HUES48 (cell line): ENCODE measurements around the gene POLRMT.
"Not testable (repeated sequence)": the region's sequence is repeated elsewhere in the genome, so short reads cannot be mapped to it uniquely, and the experiment has no call there.

ENCODE experiments used
- H3K27ac ChIP-seq: one replicate; pipeline ENCODE4 v1.7.0; 2013; ENCODE audit warnings: low read depth, low read length, inconsistent platforms
- H3K27me3 ChIP-seq: 2 replicates; pipeline ENCODE4 v1.6.1; 2013; ENCODE audit warnings: mild to moderate bottlenecking, low read length; ENCODE audit not compliant: control insufficient read depth, insufficient read depth
- H3K36me3 ChIP-seq: 2 replicates; pipeline ENCODE4 v1.6.1; 2013; ENCODE audit warnings: low read length; ENCODE audit not compliant: control insufficient read depth, insufficient read depth
- H3K4me1 ChIP-seq: 2 replicates; pipeline ENCODE4 v1.6.1; 2013; ENCODE audit warnings: mild to moderate bottlenecking, low read length; ENCODE audit not compliant: control insufficient read depth, insufficient read depth
- H3K4me3 ChIP-seq: 2 replicates; pipeline ENCODE4 v1.5.1; 2013; ENCODE audit warnings: mild to moderate bottlenecking, low read depth, low read length
- H3K9ac ChIP-seq: 2 replicates; pipeline ENCODE4 v1.6.1; 2013; ENCODE audit warnings: mild to moderate bottlenecking, low read depth, low read length, moderate library complexity
- H3K9me3 ChIP-seq: 2 replicates; pipeline ENCODE4 v1.6.1; 2013; ENCODE audit warnings: low read length; ENCODE audit not compliant: control insufficient read depth, insufficient read depth

Gene POLRMT

DNA sequence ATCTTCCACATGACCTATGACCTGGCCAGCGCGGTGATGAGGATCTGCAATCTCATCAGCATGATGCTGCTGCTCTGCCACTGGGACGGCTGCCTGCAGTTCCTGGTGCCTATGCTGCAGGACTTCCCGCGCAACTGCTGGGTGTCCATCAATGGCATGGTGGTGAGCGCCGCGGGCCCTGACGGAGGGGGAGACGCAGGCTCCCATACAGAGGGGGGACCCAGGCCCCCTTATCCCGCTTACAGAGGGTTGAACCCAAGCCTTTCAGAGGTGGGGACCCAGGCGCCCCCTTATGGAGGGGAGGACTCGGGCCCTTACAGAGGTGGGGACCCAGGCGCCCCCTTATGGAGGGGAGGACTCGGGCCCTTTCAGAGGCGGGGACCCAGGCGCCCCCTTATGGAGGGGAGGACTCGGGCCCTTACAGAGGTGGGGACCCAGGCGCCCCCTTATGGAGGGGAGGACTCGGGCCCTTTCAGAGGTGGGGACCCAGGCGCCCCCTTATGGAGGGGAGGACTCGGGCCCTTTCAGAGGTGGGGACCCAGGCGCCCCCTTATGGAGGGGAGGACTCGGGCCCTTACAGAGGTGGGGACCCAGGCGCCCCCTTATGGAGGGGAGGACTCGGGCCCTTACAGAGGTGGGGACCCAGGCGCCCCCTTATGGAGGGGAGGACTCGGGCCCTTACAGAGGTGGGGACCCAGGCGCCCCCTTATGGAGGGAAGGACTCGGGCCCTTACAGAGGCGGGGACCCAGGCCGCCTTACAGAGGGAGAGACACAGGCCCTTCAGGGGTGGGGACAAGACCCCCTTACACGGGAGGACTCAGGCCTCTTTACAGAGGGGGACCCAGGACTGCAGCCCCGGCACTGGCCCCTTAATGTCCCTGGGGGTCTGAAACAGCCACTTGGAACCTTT, 28.0 kb downstream of the POLRMT start:
- H3K27ac ChIP-seq, H3K9me3 ChIP-seq, H3K36me3 ChIP-seq, H3K4me1 ChIP-seq, H3K27me3 ChIP-seq, H3K9ac ChIP-seq, H3K4me3 ChIP-seq: not testable (repeated sequence)

- Histone ChIP-seq H3K4me3 (no peak overlapping the region), H3K9me3 (no peaks in the 10 kb centered on the region; the same call in 1 of the 2 replicates), H3K27me3 (no peaks in the 10 kb centered on the region), H3K9ac (no peak overlapping the region), H3K27ac (no peak overlapping the region), H3K4me1 (no peaks in the 10 kb centered on the region), H3K36me3 (no peaks in the 10 kb centered on the region)
Measured at GRCh38 chr19:604355-604754, 29.0 kb downstream of the POLRMT start.

DNA sequence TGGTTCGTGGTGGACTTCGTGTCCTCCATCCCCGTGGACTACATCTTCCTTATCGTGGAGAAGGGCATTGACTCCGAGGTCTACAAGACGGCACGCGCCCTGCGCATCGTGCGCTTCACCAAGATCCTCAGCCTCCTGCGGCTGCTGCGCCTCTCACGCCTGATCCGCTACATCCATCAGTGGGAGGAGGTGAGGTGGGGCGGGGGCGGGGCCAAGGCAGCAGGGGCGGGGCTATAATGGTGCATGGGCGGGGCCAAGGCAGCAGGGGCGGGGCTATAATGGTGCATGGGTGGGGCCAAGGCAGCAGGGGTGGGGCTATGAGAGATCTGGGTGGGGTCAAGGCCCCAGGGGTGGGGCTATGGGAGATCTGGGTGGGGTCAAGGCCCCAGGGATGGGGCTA, 29.6 kb downstream of the POLRMT start:
- H3K9ac ChIP-seq, H3K9me3 ChIP-seq, H3K36me3 ChIP-seq, H3K27ac ChIP-seq, H3K27me3 ChIP-seq, H3K4me1 ChIP-seq, H3K4me3 ChIP-seq: not testable (repeated sequence)

GRCh38 chr19:603302-603639, 30.1 kb downstream of the POLRMT start:
- H3K9me3 ChIP-seq: not testable (repeated sequence)

DNA sequence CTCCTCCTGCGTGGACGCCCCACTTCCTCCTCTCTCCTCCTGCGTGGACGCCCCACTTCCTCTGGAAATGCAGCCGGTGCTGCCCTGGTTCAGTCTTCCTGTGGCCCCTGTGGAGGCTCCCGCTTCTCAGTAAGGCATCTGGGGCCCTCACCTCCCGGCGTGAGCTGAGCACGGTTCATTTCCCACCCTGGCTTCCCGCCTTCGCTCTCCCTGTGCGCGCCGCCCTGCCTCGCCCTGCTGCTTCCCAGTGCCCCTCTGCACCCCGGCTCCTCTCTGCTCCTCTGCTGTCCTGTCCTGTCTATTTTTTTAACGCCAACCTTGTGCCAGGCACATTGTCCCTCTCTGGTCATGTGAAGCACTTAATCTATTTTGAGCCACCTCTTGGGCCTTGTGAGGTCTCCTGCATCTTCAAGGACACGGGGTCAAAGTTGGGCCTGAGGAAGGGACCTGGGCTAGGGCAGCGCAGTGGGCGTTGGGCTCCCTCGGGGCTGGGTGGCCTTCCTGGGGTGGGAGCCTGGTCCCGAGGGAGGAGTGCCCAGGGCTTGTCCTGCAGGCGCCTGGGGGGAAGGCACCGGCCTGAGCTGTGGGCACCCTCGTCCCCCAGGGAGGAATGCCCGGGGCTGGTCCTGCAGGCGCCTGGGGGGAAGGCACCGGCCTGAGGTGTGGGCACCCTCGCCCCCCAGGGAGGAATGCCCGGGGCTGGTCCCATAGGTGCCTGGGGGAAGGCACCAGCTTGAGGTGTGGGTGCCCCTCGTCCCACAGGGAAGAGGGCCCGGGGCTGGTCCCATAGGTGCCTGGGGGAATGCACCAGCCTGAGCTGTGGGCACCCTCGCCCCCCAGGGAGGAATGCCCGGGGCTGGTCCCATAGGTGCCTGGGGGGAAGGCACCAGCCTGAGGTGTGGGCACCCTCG, 30.7 kb downstream of the POLRMT start:
- Histone ChIP-seq H3K4me1 (no peaks in the 10 kb centered on the region), H3K27ac (no peak overlapping the region), H3K27me3 (no peaks in the 10 kb centered on the region)

More at GRCh38 chr19:603302-603639, 30.1 kb downstream of the POLRMT start:
- H3K27me3 ChIP-seq, H3K36me3 ChIP-seq, H3K4me3 ChIP-seq, H3K4me1 ChIP-seq, H3K27ac ChIP-seq, H3K9ac ChIP-seq: not testable (repeated sequence)

GRCh38 chr19:601790-602189, 31.5 kb downstream of the POLRMT start:
- no peaks in the 10 kb centered on the region for H3K36me3 ChIP-seq
- no peak overlapping the region for H3K4me3 ChIP-seq
- H3K4me1 ChIP-seq: no peaks in the 10 kb centered on the region
- no peak overlapping the region for H3K9ac ChIP-seq
- no peak overlapping the region for H3K27ac ChIP-seq
- H3K27me3 ChIP-seq: no peaks in the 10 kb centered on the region
- no peaks in the 10 kb centered on the region; the same call in 1 of the 2 replicates for H3K9me3 ChIP-seq

More for the DNA sequence above, 30.7 kb downstream of the POLRMT start:
- H3K4me3 ChIP-seq: no peak overlapping the region
- no peaks in the 10 kb centered on the region for H3K36me3 ChIP-seq
- H3K9ac ChIP-seq: no peak overlapping the region
- no peaks in the 10 kb centered on the region; the same call in 1 of the 2 replicates for H3K9me3 ChIP-seq

DNA sequence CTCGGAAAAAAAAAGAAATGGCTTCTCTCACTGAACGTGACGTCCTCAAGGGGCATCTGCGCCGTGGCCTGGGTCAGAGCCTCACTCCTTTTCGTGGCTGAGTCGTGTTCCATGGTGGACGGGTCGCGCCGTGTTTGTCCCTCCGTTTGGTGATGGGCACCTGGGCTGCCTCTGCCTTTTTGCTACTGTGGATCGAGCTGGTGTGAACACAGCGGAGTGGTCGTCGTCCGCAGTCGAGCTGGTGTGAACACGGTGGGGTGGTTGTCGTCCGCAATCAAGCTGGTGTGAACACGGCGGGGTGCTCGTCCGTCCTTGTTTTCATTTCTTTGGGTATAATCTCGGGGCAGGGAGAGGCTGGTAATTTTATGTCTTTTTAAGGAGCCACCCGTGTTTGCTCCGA, 32.0 kb downstream of the POLRMT start:
- Histone ChIP-seq H3K36me3 (no peaks in the 10 kb centered on the region), H3K27ac (no peak overlapping the region), H3K9ac (no peak overlapping the region), H3K4me1 (no peaks in the 10 kb centered on the region), H3K9me3 (no peaks in the 10 kb centered on the region; the same call in 1 of the 2 replicates), H3K4me3 (no peak overlapping the region), H3K27me3 (no peaks in the 10 kb centered on the region)

DNA sequence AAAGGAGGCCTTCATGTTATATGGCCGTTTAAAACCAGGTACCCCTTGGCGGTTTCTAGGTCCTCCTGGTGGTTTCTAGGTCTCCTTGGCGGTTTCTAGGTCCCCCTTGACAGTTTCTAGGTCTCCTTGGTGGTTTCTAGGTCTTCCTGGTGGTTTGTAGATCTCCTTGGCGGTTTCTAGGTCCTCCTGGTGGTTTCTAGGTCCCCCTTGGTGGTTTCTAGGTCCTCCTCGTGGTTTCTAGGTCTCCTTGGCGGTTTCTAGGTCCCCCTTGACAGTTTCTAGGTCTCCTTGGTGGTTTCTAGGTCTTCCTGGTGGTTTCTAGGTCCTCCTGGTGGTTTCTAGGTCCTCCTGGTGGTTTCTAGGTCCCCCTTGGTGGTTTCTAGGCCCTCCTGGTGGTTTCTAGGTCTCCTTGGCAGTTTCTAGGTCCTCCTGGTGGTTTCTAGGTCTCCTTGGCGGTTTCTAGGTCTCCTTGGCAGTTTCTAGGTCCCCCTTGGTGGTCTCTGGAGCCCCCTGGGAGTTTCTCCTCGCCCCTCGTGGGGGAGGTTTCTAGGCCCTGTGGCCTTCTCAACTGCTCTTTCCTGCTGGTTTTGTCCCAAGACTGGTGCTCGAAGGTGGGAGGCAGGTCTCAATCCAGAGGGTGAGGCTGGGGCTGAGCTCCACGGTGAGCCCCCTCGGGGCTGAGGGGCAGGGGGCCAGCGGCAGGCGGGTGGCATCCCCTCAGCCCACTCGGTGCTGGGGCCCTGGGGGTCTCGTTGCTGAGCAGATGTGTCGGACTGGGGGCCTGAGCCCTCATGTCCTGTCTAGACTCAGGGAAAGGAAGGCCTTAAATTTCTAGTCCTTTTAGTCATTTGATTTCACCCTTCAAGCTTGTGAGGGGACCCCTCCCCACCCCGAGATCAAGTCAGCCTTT, 35.7 kb downstream of the POLRMT start:
- H3K27ac ChIP-seq: no peak overlapping the region
- no peaks in the 10 kb centered on the region for H3K27me3 ChIP-seq
- H3K4me3 ChIP-seq: no peak overlapping the region
- H3K9ac ChIP-seq: no peak overlapping the region
- no peaks in the 10 kb centered on the region for H3K4me1 ChIP-seq
- no peaks in the 10 kb centered on the region; the same call in 1 of the 2 replicates for H3K9me3 ChIP-seq
- no peaks in the 10 kb centered on the region for H3K36me3 ChIP-seq

GRCh38 chr19:596263-596655, 37.1 kb downstream of the POLRMT start:
- peaks cover 6% of the 10 kb centered on the region for H3K27me3 ChIP-seq
- no peak overlapping the region for H3K4me3 ChIP-seq
- H3K36me3 ChIP-seq: no peaks in the 10 kb centered on the region

GRCh38 chr19:595326-596262, 37.7 kb downstream of the POLRMT start:
- H3K9ac ChIP-seq: no peak overlapping the region
- no peaks in the 10 kb centered on the region for H3K4me1 ChIP-seq
- H3K27ac ChIP-seq: no peak overlapping the region
- no peaks in the 10 kb centered on the region for H3K36me3 ChIP-seq
- H3K4me3 ChIP-seq: no peak overlapping the region
- H3K27me3 ChIP-seq: peaks cover 12% of the 10 kb centered on the region
- H3K9me3 ChIP-seq: no peaks in the 10 kb centered on the region

More at GRCh38 chr19:596263-596655, 37.1 kb downstream of the POLRMT start:
- Histone ChIP-seq H3K9ac (no peak overlapping the region), H3K4me1 (no peaks in the 10 kb centered on the region), H3K27ac (no peak overlapping the region), H3K9me3 (no peaks in the 10 kb centered on the region)
